NCI-H524 treated with DMSO at 0.1 percent for 48 hours (cell line): ENCODE data around the gene WDR31.

Source experiments
- DNase-seq: peaks from one replicate; lab custom pipeline; 2025; lab: John Stamatoyannopoulos, UW

The WDR31 gene

DNA sequence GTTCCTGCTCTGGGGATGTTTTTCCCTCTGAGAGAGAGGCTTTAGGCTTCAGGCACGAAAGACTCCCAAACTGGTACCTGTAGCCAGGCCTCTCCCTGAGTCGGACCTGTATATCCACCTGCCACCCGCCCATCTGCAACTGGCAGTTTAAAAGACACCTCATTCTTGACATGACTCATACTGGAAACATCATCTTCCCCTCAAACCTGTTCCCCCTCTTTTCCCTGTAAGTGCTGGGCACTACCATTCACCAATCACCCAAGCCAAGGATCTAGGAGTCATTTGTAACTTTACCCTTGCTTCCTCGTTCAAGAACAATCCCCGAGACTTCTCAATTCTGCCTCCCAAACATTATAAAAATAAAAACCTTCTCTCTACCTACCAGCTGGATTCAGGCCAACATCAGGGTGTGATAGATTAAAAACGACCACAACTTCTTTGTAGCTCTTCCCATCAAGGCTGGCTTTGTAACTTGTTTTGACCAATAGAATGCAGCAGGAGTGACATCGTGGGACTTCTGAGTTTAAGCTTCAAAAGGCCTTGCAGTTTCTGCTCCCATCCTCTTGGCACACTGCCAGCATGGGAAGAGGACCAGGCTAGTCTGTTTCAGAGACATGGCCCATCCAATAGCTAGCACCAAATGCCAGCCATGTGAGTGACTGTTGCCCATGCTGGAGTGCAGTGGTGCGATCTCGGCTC lies 1.8 kb upstream of the WDR31 start:
- no peak for DNase-seq

DNA sequence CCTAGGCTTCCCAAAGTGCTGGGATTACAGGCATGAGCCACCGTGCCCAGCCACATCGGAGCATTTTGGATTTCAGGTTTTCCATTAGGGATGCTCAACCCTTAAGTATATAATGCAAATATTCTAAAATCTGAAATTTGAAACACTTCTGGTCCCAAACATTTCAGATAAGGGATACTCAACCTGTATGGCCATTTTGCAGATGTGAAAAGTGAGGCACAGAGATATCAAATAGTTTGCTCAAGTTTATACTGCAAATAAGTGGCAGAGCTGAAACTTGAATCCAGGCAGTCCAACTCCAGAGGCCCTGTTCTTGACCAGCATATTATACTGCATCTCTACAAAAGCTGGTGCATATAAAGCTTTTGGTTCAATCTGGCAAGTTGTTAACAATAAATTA lies 2.4 kb downstream of the WDR31 start:
- DNase-seq: no peak

DNA sequence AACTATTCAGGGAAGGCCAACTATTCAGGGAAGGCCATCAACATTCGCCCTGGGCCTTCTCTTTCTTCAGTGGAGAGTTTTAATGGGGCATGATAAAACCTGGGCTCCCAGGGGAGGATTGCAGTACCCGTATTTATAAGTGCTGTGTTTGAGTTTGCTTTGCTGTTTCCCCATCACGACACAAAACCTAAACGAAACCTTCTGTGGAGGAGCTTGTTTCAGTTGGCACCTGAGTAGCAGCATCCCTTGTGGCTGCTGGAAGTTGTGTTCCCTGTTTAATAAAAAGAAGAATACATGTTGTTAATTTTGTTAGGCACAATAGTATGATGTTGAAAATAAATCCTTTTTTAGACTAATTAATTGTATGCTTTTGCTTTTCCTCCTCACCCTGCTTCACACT lies 8.3 kb downstream of the WDR31 start:
- no peak for DNase-seq

DNA sequence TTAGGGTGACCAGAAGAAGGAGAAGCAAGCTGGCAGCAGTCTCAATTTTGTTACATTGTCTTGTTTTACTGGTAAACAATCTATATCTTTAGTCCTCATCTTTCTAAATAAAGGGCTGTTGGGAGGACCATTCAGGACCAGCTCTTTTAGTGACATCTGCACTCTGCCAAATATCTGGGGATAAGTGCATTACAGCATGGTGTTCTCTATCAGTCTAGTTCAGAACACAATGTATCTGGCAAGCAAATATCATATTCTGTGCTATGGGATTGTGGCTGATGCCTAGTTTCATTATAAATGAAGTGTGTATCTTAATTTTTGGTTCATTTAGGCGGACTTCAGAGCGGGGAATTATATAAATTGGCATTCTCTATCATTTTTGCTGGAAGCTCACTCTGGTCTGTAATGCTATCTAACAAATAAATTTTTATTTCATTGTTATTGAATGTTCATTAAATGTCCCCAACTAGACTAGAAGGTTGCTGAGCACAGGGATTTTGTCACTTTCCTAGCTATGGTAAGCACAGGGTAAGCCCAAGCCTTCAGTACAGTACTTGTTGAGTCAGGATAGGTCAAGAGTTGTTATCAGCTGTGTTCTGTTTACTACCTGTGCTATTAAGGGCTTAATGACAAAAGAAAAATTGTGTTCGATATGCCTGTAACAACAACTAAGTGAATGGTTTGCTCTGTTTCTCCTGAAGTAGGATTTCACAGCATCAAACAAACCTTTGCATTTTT lies 11.9 kb downstream of the WDR31 start:
- no peak for DNase-seq

DNA sequence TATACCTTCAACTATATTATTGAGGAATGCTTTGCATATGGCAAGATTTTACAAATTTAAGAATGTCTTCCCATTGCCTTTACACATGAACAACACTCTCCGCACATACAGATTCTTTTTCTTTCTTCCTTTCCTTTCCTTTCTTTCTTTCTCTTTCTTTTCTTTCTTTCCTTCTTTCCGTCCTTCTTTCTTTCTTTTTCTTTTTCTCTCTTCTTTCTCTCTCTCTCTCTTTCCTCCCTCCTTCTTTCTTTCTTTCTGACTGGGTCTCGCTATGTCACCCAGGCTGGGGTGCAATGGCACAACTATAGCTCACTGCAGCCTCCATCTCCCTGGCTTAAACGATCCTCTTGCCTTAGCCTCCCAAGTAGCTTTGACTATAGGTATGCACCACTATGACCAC lies 13.8 kb downstream of the WDR31 start:
- no peak for DNase-seq

DNA sequence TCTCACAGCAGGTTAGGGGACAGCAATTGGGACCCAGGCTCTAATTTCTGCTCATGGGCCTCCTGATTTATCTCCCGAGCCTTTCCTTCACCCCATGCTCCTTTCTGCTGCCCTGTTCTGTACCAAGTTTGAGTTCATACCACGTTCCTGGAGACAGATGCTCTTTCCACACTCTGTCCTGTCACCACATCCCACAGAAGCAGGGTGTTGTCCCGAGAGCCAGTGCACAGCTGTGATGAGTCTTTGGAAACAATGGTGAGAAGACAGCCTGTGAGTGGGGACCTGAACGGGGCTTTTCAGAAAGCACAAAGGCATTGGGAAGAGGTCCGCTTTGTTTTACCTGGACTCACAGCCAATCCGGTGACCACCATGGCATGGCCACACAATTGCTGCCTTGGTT lies 17.4 kb downstream of the WDR31 start:
- no peak for DNase-seq

DNA sequence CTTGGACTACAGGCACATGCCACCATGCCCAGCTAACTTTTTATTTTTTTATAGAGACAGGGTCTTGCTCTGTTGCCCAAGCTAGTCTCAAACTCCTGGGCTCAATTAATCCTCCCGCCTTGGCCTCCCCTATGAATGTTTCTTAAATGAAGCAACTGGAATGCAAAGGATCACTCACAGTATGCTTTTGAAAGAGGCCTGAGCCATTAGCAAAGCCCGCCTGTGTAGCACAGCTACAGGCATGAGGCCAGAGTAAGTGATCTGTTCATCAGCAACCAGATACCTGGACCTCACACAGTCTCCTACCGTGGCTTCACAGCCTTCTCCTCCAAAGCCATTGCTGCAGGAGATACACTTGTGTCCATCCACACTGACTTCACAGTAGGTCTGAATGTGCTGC lies 20.0 kb downstream of the WDR31 start:
- no peak for DNase-seq

DNA sequence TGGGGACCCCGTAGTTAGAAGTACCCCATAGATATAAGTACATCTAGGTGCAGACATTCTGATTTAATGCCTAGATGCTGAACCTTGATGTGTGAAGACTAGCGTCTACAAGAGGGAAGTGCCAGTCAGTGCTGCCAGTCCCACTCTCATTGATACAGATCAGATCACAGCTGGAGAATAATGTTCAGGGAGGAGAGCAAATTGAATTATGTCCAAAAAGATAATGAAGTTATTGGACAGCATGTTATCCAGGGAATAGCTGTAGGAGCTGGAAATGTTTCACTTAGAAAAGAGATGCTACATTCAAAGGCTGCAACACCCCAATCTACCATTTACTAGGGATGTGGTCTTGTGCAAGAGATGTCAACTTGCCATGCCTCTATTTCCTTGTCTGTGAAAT lies 21.0 kb downstream of the WDR31 start:
- no peak for DNase-seq

DNA sequence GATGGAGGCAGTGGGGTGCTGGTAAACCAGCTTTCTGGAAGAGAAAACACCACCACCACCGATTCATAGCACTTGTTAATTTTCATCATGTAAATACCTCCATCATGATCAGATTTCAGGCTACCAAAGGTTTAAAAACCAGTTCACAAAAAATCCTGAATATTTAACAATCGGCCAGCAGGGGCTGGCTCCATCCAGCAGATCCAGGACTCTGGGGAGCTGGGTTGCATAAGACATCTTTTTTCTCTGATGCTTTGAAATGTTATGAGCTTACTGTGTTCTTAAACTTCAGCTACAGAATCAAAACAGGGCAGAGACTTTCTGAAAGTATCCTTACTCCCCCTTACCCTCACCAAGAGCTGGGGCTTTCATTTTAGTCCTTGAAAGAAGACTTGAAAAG lies 22.3 kb downstream of the WDR31 start:
- no peak for DNase-seq

DNA sequence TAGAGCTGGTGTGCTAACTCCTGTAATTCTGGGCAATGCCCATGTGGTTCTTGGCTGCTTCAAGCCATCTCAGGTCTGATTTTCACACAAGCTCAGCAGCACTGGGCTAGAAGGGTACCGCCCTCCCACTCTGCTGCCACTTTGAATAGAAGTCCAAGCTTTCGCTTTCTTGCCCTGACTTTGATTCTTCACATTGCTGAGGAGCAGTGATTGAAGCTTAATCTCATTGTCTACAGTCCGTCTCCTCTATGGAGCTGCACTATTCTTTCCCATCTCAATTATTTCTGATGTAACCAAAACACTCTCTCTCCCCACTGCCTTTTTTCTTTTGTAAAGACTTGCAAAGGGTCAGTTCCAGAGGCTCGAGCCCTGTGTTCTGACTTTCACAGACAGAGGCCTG lies 24.0 kb downstream of the WDR31 start:
- no peak for DNase-seq

DNA sequence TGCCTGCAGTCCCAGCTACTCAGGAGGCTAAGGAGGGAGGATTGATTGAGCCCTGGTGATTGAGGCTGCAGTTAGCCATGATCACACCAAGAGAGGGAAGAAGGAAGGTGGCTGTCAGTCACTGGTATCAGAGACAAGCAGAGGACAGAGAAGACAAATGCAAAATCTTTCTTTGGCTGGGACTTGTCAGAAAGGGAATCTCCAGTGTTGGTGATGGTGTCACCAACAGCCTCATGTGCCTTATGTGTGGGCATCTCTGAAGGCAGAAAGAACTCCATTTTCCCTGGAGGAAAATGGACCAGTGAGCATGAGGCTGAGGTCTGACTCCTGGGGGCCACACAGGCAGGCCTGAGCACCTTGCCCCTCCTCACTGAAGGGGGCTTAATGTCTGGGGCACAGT lies 24.8 kb downstream of the WDR31 start:
- DNase-seq: no peak

DNA sequence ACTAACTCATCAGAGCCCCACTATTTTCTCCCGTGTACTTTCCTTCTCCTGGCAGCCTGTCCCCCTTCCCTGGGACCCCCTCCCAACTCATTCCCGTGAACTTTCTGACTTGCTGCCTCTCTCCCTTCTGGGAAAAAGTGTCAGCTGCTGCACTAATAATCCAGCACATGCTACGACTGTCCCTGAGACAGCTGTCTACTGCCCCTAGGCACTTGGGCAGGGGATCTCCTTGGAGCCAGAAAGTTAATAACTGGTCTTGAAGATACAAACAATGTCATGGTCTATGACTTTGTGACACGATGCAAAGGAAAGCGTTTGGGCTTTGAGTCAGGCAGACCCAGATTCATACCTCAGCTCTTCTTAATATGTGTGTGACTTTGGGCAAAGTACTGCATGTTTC lies 26.8 kb downstream of the WDR31 start:
- DNase-seq: no peak

DNA sequence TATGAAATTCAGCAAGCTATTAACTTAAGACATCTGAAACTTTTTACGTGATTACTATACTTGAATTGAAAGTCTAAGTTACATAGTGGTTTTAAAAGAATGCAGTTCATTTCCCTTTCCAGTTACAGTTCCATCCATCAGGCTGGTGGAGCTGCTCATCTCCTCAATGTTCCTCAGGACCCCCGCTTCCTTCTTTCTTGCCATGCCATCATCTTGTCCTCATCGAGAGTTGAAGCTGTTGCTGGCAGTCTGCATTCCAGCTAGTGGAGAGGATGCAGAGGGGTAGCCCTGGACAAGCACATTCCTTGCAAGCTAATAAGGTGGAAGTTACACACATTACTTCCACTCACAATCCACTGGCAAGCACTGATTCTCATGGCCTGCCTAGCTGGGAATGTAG lies 28.1 kb downstream of the WDR31 start:
- no peak for DNase-seq

DNA sequence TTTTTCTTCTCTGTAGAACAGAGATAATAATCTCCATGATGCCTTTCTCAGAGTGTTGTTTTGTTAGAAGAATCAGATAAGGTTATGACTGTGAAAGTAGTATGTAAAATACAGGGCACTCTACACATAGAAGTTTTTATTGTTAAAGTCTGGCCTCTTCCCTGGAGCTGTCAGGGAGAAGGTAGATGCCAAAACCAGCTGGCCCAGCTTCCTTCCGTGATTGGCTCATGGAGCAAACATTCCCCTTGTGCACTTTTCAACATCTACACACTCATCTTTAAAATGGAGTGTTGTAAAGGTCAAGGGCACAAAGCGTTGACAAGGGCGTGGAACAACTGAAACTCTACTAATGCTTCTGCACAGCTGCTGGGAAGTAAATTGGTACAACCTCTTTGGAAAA lies 29.5 kb downstream of the WDR31 start:
- no peak for DNase-seq

DNA sequence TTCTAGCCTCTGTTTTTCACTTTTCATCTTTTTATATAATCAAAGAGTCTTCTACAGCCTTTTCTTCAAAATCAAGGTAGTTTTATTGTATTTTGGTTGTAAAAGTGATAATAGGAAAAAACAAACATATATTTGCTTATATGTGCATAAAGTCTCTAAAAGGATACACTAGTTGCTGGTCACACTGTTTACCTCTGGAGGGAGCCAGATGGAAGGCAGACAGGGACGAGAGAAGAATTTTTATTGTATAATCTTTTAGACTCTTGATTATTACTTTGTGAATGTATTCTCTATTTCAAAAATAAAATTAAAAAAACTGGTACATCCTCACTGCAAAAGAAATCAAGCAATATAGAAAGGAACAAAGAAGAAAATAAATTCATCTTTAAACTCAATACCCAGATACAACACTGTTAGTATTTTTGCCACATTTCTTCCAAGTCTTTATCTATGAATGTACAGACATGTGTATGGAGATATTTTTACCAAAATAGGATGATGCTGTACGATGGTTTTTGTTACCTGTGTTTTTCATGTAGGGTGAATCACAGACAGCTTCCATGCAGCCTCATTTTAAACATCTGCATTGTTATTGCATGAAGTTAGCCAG lies 30.8 kb downstream of the WDR31 start:
- DNase-seq: no peak

DNA sequence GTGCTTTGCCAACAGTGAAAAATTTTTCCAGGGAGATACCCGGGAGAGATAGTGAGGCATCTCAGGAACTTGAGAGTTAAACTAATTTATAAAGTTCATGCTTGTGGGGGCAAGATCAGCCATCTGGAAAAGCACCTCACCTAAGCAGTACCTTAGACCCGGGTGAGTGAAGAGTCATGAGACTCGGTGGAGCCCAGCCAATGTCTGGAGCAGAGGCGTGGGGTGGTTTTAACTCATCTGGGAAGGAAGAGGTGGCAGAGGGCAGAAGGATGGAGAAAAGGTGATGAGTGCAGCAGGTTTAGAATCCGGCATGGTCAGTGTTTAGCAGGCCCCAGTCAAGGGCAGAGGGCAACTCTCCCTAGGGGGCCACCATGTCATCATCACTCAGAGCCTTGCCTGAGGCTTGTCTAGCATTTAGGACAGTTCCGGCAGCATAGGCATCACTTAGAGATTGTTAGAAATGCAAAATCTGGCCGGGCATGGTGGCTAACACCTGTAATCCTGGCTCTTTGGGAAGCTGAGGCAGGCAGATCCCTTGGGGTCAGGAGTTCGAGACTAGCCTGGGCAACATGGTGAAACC lies 32.6 kb downstream of the WDR31 start:
- DNase-seq: no peak

DNA sequence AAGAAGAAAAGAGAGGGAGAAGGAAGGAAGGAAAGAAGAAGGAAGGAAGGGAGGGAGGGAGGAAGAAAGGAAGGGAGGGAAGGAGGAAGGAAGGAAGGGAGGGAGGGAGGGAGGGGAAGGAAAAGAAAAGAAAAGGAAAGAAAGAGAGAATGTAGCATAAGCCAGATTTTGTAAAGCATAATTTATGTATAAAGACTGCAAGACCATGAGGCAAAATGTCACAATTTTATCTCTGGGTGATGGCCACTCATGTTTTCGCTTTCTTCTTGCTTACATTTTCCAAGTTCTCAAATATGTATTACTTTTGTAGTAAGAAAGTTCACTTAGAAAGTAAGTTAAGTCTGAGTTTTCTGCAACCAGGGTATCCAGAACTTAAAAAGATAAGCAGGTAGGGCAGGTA lies 33.5 kb downstream of the WDR31 start:
- no peak for DNase-seq

DNA sequence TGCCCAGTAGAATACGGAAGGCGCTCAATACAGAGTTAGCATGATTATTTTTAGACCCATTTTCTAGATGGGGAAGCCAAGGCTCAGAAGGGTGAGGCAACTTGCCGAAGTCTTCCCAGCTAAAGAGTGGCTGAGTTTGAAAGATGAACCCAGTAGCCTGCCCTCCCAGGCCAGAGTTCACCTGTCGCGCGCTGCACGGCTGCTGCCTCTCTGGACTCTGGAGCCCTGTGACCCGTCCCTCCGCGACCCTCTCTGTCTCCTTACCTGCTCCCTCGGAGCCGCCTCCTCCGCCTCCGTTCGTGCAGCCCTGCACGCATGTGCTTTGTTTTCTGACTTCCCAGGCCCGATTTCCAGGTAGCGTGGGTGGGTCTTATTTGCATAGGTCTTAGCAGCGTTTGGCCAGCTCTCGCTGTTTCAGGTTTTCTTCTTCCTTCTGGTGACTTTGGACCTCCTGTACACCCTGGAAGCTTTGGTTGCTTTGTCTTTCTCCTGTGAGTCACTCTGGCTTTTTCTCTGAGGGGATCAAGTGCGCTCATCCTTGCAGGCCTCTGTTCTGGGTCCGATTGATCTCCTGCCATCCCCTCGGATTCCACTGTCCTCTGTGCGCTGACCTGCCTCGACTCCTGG lies 37.2 kb downstream of the WDR31 start, which contains the start of gene RNF183:
Gene RNF183 (minus strand): TSS at position 585 of the 627 bp plus-strand sequence. CDS start 5,192 bp downstream, outside the sequence.
- DNase-seq: no peak

DNA sequence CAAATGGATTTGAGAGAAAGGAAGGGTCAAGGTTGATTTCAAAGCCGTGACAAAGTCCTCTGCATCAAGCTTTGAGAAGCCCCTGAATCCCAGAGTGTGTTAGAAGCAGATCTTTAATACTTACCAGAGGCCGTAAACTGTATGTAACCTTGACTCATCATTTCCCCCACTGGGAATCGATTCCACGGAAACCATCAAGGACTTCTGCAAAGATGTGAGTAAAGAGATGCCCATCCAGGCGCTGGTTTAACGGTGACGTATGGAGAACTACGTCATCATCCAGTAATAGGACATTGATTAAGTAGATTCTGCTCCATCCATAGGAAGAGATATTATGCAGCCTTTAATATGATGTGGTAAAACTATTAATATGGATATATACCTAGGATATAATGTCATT lies 38.5 kb downstream of the WDR31 start:
- DNase-seq: no peak

DNA sequence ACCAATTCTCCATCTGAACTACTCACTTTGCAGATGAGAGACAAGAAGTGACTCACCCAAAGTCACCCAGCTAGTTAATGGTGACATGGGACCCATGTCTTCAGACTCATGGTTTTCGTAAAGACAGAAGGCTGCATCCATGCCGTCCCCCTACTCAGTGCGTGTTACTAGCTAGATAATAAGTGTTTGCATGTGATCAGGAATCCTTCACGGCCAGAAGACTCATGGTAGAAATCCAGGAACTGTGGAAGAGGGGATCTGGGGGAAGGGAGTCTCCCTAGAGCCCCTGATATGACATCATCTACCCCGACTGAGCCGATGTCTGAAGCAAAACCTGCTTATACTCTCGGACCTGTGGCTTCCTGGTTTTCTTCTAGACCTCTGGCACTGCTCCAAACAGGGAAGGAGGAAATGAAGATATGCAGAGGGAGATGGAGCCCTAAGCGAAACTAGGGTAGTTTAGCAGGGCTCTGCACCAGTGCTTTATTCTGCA lies 40.2 kb downstream of the WDR31 start:
- no peak for DNase-seq

DNA sequence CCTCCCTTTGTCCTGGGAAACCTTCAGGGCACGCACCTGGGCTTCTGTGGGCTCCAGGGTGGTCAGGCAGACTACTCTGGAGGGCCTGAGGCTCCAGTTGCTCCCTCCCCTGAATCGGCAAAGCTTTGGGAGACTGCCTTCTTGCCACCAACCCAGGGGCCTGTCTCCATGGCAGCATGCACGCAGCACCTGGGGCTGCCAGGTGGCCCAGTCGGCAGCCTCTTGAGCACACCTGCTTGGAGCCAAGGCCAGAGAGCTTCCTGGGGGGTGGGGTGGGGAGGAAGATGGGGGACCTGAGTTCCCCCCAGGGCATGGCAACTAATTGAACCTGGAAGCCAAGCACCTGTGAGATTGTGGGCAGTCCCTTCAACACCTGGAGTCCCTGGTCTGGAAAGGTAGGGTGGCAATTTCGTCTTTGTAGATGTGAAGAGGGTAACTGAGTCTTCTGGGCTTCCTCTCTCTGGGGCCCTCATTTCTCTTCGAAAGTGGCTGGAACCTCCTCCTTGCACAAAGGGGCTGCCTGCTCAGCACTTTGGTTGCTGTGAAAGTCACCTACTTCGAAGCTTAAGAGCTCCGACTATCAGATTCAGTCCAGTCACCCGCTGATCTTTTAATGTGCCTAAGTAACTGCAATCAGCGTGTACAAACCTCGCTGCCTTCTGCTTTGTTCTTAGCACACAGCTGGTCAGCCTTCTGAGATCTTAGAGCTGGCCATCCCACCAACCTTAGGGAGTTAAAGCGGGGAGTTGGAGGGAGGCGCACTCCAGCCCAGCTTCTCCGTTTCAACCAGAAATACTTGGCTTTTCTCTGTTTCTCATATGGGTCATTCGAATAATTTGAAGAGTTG lies 40.9 kb downstream of the WDR31 start:
- no peak for DNase-seq
